IMR-90 (cell line): ENCODE results near the gene TBC1D8. TPM values are rescaled to one million over a fixed set of nuclear protein-coding genes. Genes with fewer than 3 reads are reported as not detected.
"Not testable (repeated sequence)": the region's sequence is repeated elsewhere in the genome, so short reads cannot be mapped to it uniquely, and the experiment has no call there.

Source experiments
- ATAC-seq: fragments of 200-7000 bp; cut with Tn5 transposase; 2 replicates; pipeline ENCODE4 v1.9.1; 2020; ENCODE audit warnings: low read depth, mild to moderate bottlenecking, moderate library complexity
- BruUV-seq: library from RNA; stranded (reverse); fragments of 400-500 nt; replicated peaks from 2 replicates; lab custom pipeline; 2021; lab: Mats Ljungman, UMichigan
- CTCF ChIA-PET: fragments of 300-600 bp; formaldehyde crosslinking; extraction: SDS; loops from one replicate; lab custom pipeline; 2021; ENCODE audit warnings: antibody characterized with exemption; lab: Yijun Ruan, JAX
- POLR2A ChIA-PET: fragments of 300-600 bp; sonication (Branson Sonifier 250); formaldehyde crosslinking; loops from one replicate; lab custom pipeline; 2022; ENCODE audit warnings: antibody characterized with exemption; ENCODE audit not compliant: unreplicated experiment; lab: Charles Lee
- DNase-seq: peaks from one replicate; pipeline ENCODE4 v3.0.0; 2013
- H2AFZ ChIP-seq: replicated peaks from 2 replicates; pipeline ENCODE3; 2013; ENCODE audit warnings: low read length, mild to moderate bottlenecking; ENCODE audit not compliant: poor library complexity
- H2AK5ac ChIP-seq: 2 replicates; pipeline ENCODE4 v1.6.1; 2013; ENCODE audit warnings: low read depth, low read length, inconsistent platforms
- H2AK9ac ChIP-seq: replicated peaks from 2 replicates; pipeline ENCODE3; 2013; ENCODE audit warnings: mild to moderate bottlenecking, low read depth, low read length, moderate library complexity; ENCODE audit not compliant: poor library complexity
- H2BK120ac ChIP-seq: 2 replicates; pipeline ENCODE4 v1.6.1; 2013; ENCODE audit warnings: low read depth, low read length, inconsistent platforms
- H2BK15ac ChIP-seq: 3 replicates; pipeline ENCODE4 v1.6.1; 2013; ENCODE audit warnings: low read depth, low read length, inconsistent platforms
- H2BK20ac ChIP-seq: 2 replicates; pipeline ENCODE4 v1.6.1; 2013; ENCODE audit warnings: low read depth, mild to moderate bottlenecking, inconsistent platforms, low read length, moderate library complexity
- H2BK5ac ChIP-seq: 2 replicates; pipeline ENCODE4 v1.6.1; 2013; ENCODE audit warnings: mild to moderate bottlenecking, low read depth, low read length, inconsistent platforms; ENCODE audit not compliant: poor library complexity, severe bottlenecking
- H3K14ac ChIP-seq: replicated peaks from 2 replicates; pipeline ENCODE4 v1.6.1; 2013; ENCODE audit warnings: low read depth, low read length, inconsistent platforms
- H3K18ac ChIP-seq: 2 replicates; pipeline ENCODE4 v1.6.1; 2013; ENCODE audit warnings: low read depth, low read length, control low read depth
- H3K23ac ChIP-seq: 2 replicates; pipeline ENCODE4 v1.6.1; 2013; ENCODE audit warnings: low read depth, low read length, inconsistent platforms
- H3K27ac ChIP-seq: 2 replicates; pipeline ENCODE4 v1.5.1; 2013; ENCODE audit warnings: mild to moderate bottlenecking, control low read depth, low read length; ENCODE audit not compliant: insufficient read depth
- H3K27me3 ChIP-seq: 2 replicates; pipeline ENCODE4 v1.6.1; 2013; ENCODE audit warnings: low read length; ENCODE audit not compliant: control insufficient read depth, insufficient read depth
- H3K36me3 ChIP-seq: 2 replicates; pipeline ENCODE4 v1.6.1; 2013; ENCODE audit warnings: low read length, mixed read lengths; ENCODE audit not compliant: control insufficient read depth, insufficient read depth
- H3K4ac ChIP-seq: 2 replicates; pipeline ENCODE4 v1.6.1; 2013; ENCODE audit warnings: low read depth, low read length, inconsistent platforms
- H3K4me1 ChIP-seq: 2 replicates; pipeline ENCODE4 v1.6.1; 2013; ENCODE audit warnings: low read length, mixed read lengths; ENCODE audit not compliant: control insufficient read depth, insufficient read depth
- H3K4me2 ChIP-seq: 2 replicates; pipeline ENCODE4 v1.6.1; 2013; ENCODE audit warnings: low read depth, mild to moderate bottlenecking, control low read depth, low read length, moderate library complexity
- H3K4me3 ChIP-seq: 2 replicates; pipeline ENCODE4 v1.5.1; 2013; ENCODE audit warnings: low read depth, mild to moderate bottlenecking, control low read depth, low read length, moderate library complexity; ENCODE audit not compliant: insufficient read depth
- H3K56ac ChIP-seq: 2 replicates; pipeline ENCODE4 v1.6.1; 2013; ENCODE audit warnings: low read length, inconsistent platforms; ENCODE audit not compliant: insufficient read depth; ENCODE audit errors: extremely low read depth
- H3K79me1 ChIP-seq, 2 experiments: 2 replicates each; pipeline ENCODE4 v1.6.1; 2013; ENCODE audit warnings: low read length in 2 of 2, inconsistent platforms in 1 of 2, low read depth in 1 of 2
- H3K9ac ChIP-seq: 2 replicates; pipeline ENCODE4 v1.6.1; 2013; ENCODE audit warnings: low read depth, low read length, control low read depth
- H3K9me1 ChIP-seq: 2 replicates; pipeline ENCODE4 v1.6.1; 2013; ENCODE audit warnings: low read length, inconsistent platforms; ENCODE audit not compliant: insufficient read depth
- H3K9me3 ChIP-seq: 2 replicates; pipeline ENCODE4 v1.6.1; 2013; ENCODE audit warnings: low read length; ENCODE audit not compliant: control insufficient read depth, insufficient read depth
- H4K20me1 ChIP-seq: 2 replicates; pipeline ENCODE4 v1.6.1; 2013; ENCODE audit warnings: low read length, inconsistent platforms; ENCODE audit not compliant: insufficient read depth
- H4K5ac ChIP-seq: 2 replicates; pipeline ENCODE4 v1.6.1; 2013; ENCODE audit warnings: mild to moderate bottlenecking, low read depth, low read length, control low read depth
- H4K8ac ChIP-seq, 2 experiments: 2 replicates each; pipeline ENCODE4 v1.6.1; 2013; ENCODE audit warnings: low read depth in 2 of 2, low read length in 2 of 2, control low read depth in 1 of 2, inconsistent platforms in 1 of 2
- H4K91ac ChIP-seq: 2 replicates; pipeline ENCODE4 v1.6.1; 2013; ENCODE audit warnings: low read depth, low read length, inconsistent platforms; ENCODE audit not compliant: insufficient read depth
- WGBS, 2 experiments: methylation state at CpG; one replicate each; pipeline versions ENCODE4 v1.1.5 to v1.1.7; 2013; ENCODE audit warnings: missing lambda C conversion rate in 2 of 2; ENCODE audit not compliant: insufficient read length in 1 of 2; ENCODE audit errors: extremely low coverage in 2 of 2; 5-methylcytosine and 5-hydroxymethylcytosine counted together
- dilution Hi-C: fragments of 300-500 bp; cut with HindIII; formaldehyde crosslinking; loops from one replicate; pipeline ENCODE4 v1.14.3; 2018; ENCODE audit warnings: low sequenced_read_pairs; ENCODE audit not compliant: unreplicated experiment
- in situ Hi-C: fragments of 300-500 bp; cut with MboI; formaldehyde crosslinking; loops from 3 replicates; pipeline ENCODE4 v1.14.3; 2019; ENCODE audit warnings: low sequenced_read_pairs, inconsistent platforms, mixed read lengths
- intact Hi-C: fragments of 100-400 bp; cut with micrococcal nuclease; formaldehyde crosslinking; loops from 2 replicates; pipeline ENCODE4 v1.10.0; 2022
- polyA plus RNA-seq, 3 experiments: library from polyadenylated mRNA; depleted of rRNA; stranded (reverse); fragments of >200 nt; gene quantifications; 2 replicates each; pipeline ENCODE4 v1.2.3, GENCODE V29; 2012; ENCODE audit warnings: low replicate concordance in 1 of 3
- total RNA-seq: library from RNA; depleted of rRNA; stranded (reverse); fragments of >200 nt; gene quantifications from 2 replicates; pipeline ENCODE4 v1.2.3, GENCODE V29; 2012

Gene TBC1D8
- total and polyA plus RNA-seq, 2 of the 4 experiments (the other 2 are of a cell fraction), result 1.3 to 1.5 TPM

- CTCF ChIA-PET, H3K9ac ChIP-seq, H3K14ac ChIP-seq, H3K4me1 ChIP-seq, BruUV-seq, H4K5ac ChIP-seq, H3K4me3 ChIP-seq, H3K27me3 ChIP-seq, H3K79me1 ChIP-seq, H2BK5ac ChIP-seq, H2BK120ac ChIP-seq, H2AK5ac ChIP-seq, H3K56ac ChIP-seq, H3K23ac ChIP-seq, DNase-seq, H2AFZ ChIP-seq, in situ Hi-C loops, H3K4ac ChIP-seq, H3K27ac ChIP-seq, dilution Hi-C loops, H3K9me1 ChIP-seq, H3K36me3 ChIP-seq, H2BK20ac ChIP-seq, intact Hi-C loops, H3K4me2 ChIP-seq, H3K18ac ChIP-seq, H2AK9ac ChIP-seq, ATAC-seq, H4K8ac ChIP-seq, H4K20me1 ChIP-seq, POLR2A ChIA-PET, H2BK15ac ChIP-seq, H3K9me3 ChIP-seq, H4K91ac ChIP-seq: not testable (repeated sequence)
- WGBS, 2 experiments, result 0% methylated on average over 1 of the region's 2 CpGs; no CpG with 5 or more reads in 1 of the 2 experiments
These were observed 16.4 kb upstream of the TBC1D8 start for GRCh38 chr2:101167532-101167931.
